Gastroesophageal sphincter (tissue), 4 donors: ENCODE results near the gene RBM17. TPM values are rescaled to one million over a fixed set of nuclear protein-coding genes. Genes with fewer than 3 reads are reported as not detected.
"Not testable (repeated sequence)": the region's sequence is repeated elsewhere in the genome, so short reads cannot be mapped to it uniquely, and the experiment has no call there.

Experiments
- ATAC-seq: fragments of 150-250 bp; one replicate; pipeline ENCODE4 v1.9.1; 2016; ENCODE audit warnings: mild to moderate bottlenecking, moderate library complexity
- H3K27ac ChIP-seq, 4 donors: fragments of 200-600 bp; sonication (generic) in 3 of 4; 1 replicate in 3 of 4; 2 replicates in 1 of 4; pipeline ENCODE4 v1.5.1; 2016 to 2019
- H3K27me3 ChIP-seq: fragments of 200-600 bp; sonication (generic); one replicate; pipeline ENCODE4 v1.5.1; 2019
- H3K36me3 ChIP-seq, 2 donors: fragments of 200-600 bp; sonication (generic); one replicate each; pipeline ENCODE4 v1.5.1; 2019; ENCODE audit warnings: control low read depth in 1 of 2
- H3K4me1 ChIP-seq, 3 donors: fragments of 200-600 bp; sonication (generic); 1 replicate in 2 of 3; 2 replicates in 1 of 3; pipeline ENCODE4 v1.5.1; 2016 to 2019; ENCODE audit warnings: control low read depth in 2 of 3
- H3K4me3 ChIP-seq, 2 donors: fragments of 200-600 bp; sonication (generic); one replicate each; pipeline ENCODE4 v1.5.1; 2019; ENCODE audit warnings: mild to moderate bottlenecking in 1 of 2, moderate library complexity in 1 of 2
- H3K9me3 ChIP-seq, 3 donors: fragments of 200-600 bp; sonication (generic); one replicate each; pipeline ENCODE4 v1.5.1; 2017 to 2019; ENCODE audit warnings: control low read depth in 2 of 3
- CTCF ChIP-seq, 4 experiments: fragments of 200-600 bp in 2 of 4; fragments of 450-650 bp in 2 of 4; sonication (generic) in 1 of 4; IDR thresholded peaks; one replicate each; pipeline ENCODE4 v1.5.1; 2017 to 2019; ENCODE audit warnings: antibody characterized with exemption in 4 of 4, mild to moderate bottlenecking in 2 of 4, moderate library complexity in 2 of 4
- EP300 ChIP-seq: sonication (generic); formaldehyde crosslinking; IDR thresholded peaks from one replicate; pipeline ENCODE4 v1.6.1; 2017; ENCODE audit warnings: antibody characterized with exemption, mild to moderate bottlenecking
- POLR2A ChIP-seq, 2 donors: fragments of 450-650 bp; IDR thresholded peaks; one replicate each; pipeline ENCODE4 v1.6.1; 2017; ENCODE audit warnings: antibody characterized with exemption in 2 of 2, mild to moderate bottlenecking in 2 of 2, moderate library complexity in 1 of 2
- POLR2AphosphoS5 ChIP-seq: sonication (generic); formaldehyde crosslinking; IDR thresholded peaks from one replicate; pipeline ENCODE4 v1.6.1; 2017; ENCODE audit warnings: antibody characterized with exemption
- WGBS, 2 donors: methylation state at CpG; one replicate each; pipeline ENCODE4 v1.1.5; 2018; ENCODE audit warnings: low coverage in 1 of 2; 5-methylcytosine and 5-hydroxymethylcytosine counted together
- total RNA-seq, 4 donors: library from RNA; depleted of rRNA; stranded (reverse); fragments of >200 nt; gene quantifications; one replicate each; pipeline ENCODE4 v1.1.0, GENCODE V29; 2016

RBM17 gene
- total RNA-seq, 4 donors from 2014 or later: 51.0 to 72.9 (median 66.7) TPM

DNA sequence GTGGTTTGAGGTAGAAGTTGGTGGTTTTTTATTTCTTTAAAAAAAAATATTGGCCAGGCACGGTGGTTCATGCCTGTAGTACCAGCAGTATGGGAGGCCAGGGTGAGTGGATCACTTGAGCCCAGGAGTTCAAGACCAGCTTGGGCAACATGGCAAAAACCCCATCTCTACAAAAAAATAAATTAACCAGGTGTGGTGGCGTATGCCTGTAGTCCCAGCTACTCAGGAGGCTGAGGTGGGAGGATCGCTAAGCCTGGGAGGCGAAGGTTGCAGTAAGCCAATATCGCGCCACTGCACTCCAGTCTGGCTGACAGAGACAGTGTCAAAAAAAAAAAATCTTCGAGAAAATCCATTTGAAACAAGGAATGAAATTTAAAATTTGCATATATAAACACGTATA lies 27.8 kb upstream of the RBM17 start:
- 81 to 92% methylated on average over 7 to 8 of the region's 8 CpGs for WGBS, 2 donors
- H3K27me3 ChIP-seq: peaks cover 12% of the 10 kb centered on the region
- ATAC-seq: no peak
- H3K4me1 ChIP-seq: peaks cover 0 to 7% (median 0%) of the 10 kb centered on the region in 3 donors
- H3K27ac ChIP-seq: no peak overlapping the region
- no peaks in the 10 kb centered on the region for H3K36me3 ChIP-seq
- peak overlapping the region in 1 of 2 donors; percentile 3 for H3K4me3 ChIP-seq
- no peaks in the 10 kb centered on the region for H3K9me3 ChIP-seq
- TF ChIP-seq CTCF (IDR thresholded peaks at IDR 0.05) (no peak), EP300 (no peak), POLR2A (IDR thresholded peaks at IDR 0.05) (no peak), POLR2AphosphoS5 (no peak)

- H3K36me3 ChIP-seq: no peaks in the 10 kb centered on the region
- H3K27me3 ChIP-seq: peaks cover 5% of the 10 kb centered on the region
- TF ChIP-seq POLR2A (IDR thresholded peaks at IDR 0.05) (no peak), POLR2AphosphoS5 (no peak), CTCF (IDR thresholded peaks at IDR 0.05) (no peak), EP300 (no peak)
- H3K4me3 ChIP-seq: peak within 1 kb of the TSS in 1 of 2 donors; percentile 26
- ATAC-seq: no peak
- H3K4me1 ChIP-seq: peaks cover 0 to 7% (median 0%) of the 10 kb centered on the region in 3 donors
- H3K9me3 ChIP-seq: no peaks in the 10 kb centered on the region
- no peak within 1 kb of the TSS for H3K27ac ChIP-seq
- 81 to 89% methylated on average over 3 to 13 of the region's 18 CpGs for WGBS, 2 donors
Measured at GRCh38 chr10:6062101-6062771, 26.6 kb upstream of the RBM17 start, which contains the start of gene IL2RA. IL2RA (minus strand) TSS chr10:6062367; CDS start chr10:6062151, 216 bp downstream.

- TF ChIP-seq POLR2AphosphoS5 (no peak), EP300 (no peak), CTCF (IDR thresholded peaks at IDR 0.05) (no peak), POLR2A (IDR thresholded peaks at IDR 0.05) (no peak)
- H3K9me3 ChIP-seq: no peaks in the 10 kb centered on the region
- WGBS, 2 donors: 87 to 97% methylated on average over 4 to 6 of the region's 7 CpGs
- H3K4me1 ChIP-seq: peaks cover 0 to 7% (median 0%) of the 10 kb centered on the region in 3 donors
- no peak for ATAC-seq
- H3K27ac ChIP-seq: no peak overlapping the region
- peaks cover under 1% of the 10 kb centered on the region for H3K27me3 ChIP-seq
- H3K4me3 ChIP-seq: no peak overlapping the region
- no peaks in the 10 kb centered on the region for H3K36me3 ChIP-seq
Measured at GRCh38 chr10:6064119-6064518, 24.7 kb upstream of the RBM17 start.

- not testable (repeated sequence) for H3K4me1 ChIP-seq, H3K4me3 ChIP-seq, H3K9me3 ChIP-seq, ATAC-seq, H3K36me3 ChIP-seq, H3K27ac ChIP-seq, H3K27me3 ChIP-seq
- 89 to 91% methylated on average over 3 of the region's 3 CpGs for WGBS, 2 donors
Measured at GRCh38 chr10:6064726-6065125, 24.1 kb upstream of the RBM17 start.

GRCh38 chr10:6065406-6065805 lies 23.4 kb upstream of the RBM17 start:
- ATAC-seq: no peak
- H3K4me1 ChIP-seq: peaks cover 0 to 7% (median 0%) of the 10 kb centered on the region in 3 donors
- 89 to 100% methylated on average over 1 to 3 of the region's 3 CpGs for WGBS, 2 donors

More at GRCh38 chr10:6065406-6065805, 23.4 kb upstream of the RBM17 start:
- H3K4me3 ChIP-seq: no peak overlapping the region
- no peak for TF ChIP-seq POLR2A (IDR thresholded peaks at IDR 0.05)
- TF ChIP-seq EP300: no peak
- TF ChIP-seq CTCF (IDR thresholded peaks at IDR 0.05): no peak
- no peak for TF ChIP-seq POLR2AphosphoS5
- H3K27ac ChIP-seq: peak overlapping the region in 1 of 4 donors; percentile 26
- H3K9me3 ChIP-seq: no peaks in the 10 kb centered on the region
- no peaks in the 10 kb centered on the region for H3K36me3 ChIP-seq
- H3K27me3 ChIP-seq: peaks cover 2% of the 10 kb centered on the region
